GM10248 (cell line): ENCODE measurements around the gene SCN8A.

Source experiments
- CTCF ChIA-PET: fragments of 300-600 bp; sonication (Branson Sonifier 250); formaldehyde crosslinking; extraction: SDS; loops from one replicate; lab custom pipeline; 2021; ENCODE audit warnings: antibody characterized with exemption; lab: Yijun Ruan, JAX
- POLR2A ChIA-PET: fragments of 350-650 bp; sonication (Branson Sonifier 250); formaldehyde crosslinking; extraction: SDS; loops from one replicate; lab custom pipeline; 2020; ENCODE audit warnings: antibody characterized with exemption; lab: Yijun Ruan, JAX
- DNase-seq: peaks from one replicate; pipeline ENCODE4 v3.0.0; 2012; ENCODE audit errors: extremely low spot score
- TF ChIP-seq, protein P1 (sequence below): IDR thresholded peaks from 2 replicates; pipeline ENCODE4 v1.5.1; 2012; ENCODE audit warnings: mild to moderate bottlenecking, low read depth; ENCODE audit errors: extremely low read depth, missing control alignments, control extremely low read depth

SCN8A gene

GRCh38 chr12:51851413-51852124, 260.5 kb downstream of the SCN8A start:
- no peak for DNase-seq
- CTCF ChIA-PET: interaction anchor here (1.0 kb wide), 1 partner anchor 24 kb away, joined by 3 read pairs; no protein-coding TSS in a partner anchor
- POLR2A ChIA-PET: no interaction called here
- TF ChIP-seq, protein P1, sequence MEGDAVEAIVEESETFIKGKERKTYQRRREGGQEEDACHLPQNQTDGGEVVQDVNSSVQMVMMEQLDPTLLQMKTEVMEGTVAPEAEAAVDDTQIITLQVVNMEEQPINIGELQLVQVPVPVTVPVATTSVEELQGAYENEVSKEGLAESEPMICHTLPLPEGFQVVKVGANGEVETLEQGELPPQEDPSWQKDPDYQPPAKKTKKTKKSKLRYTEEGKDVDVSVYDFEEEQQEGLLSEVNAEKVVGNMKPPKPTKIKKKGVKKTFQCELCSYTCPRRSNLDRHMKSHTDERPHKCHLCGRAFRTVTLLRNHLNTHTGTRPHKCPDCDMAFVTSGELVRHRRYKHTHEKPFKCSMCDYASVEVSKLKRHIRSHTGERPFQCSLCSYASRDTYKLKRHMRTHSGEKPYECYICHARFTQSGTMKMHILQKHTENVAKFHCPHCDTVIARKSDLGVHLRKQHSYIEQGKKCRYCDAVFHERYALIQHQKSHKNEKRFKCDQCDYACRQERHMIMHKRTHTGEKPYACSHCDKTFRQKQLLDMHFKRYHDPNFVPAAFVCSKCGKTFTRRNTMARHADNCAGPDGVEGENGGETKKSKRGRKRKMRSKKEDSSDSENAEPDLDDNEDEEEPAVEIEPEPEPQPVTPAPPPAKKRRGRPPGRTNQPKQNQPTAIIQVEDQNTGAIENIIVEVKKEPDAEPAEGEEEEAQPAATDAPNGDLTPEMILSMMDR: no peak

GRCh38 chr12:51852404-51853137, 261.5 kb downstream of the SCN8A start:
- DNase-seq: no peak
- ChIA-PET POLR2A (no interaction called here), CTCF (interaction anchor here (1.0 kb wide), 1 partner anchor 23 kb away, joined by 3 read pairs; no protein-coding TSS in a partner anchor)
- TF ChIP-seq, protein P1: no peak

- POLR2A ChIA-PET: no interaction called here
- TF ChIP-seq, protein P1: no peak
- no peak for DNase-seq
- CTCF ChIA-PET: interaction anchor here (1.2 kb wide), 1 partner anchor 54 kb away, joined by 3 read pairs; no protein-coding TSS in a partner anchor
Measured at GRCh38 chr12:51855586-51856428, 264.8 kb downstream of the SCN8A start.

DNA sequence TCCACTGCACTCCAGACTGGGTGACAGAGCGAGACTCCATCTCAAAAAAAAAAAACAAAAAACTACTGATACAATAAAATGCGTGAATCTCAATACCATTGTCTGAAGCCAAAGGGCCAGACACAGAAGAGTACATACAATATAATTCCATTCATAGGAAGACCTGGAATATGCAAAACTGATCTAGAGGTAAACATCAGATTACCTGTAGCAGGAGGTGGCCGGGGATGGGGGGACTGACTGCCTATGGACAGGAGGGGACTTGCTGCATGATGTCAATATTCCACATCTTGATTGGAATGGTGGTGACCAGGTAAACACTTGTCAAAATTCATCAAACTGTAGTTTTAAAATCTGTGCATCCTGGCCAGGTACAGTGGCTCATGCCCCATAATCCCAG, 270.0 kb downstream of the SCN8A start:
- DNase-seq: no peak
- ChIA-PET CTCF (interaction anchor here (1.3 kb wide), 1 partner anchor 14 kb away, joined by 8 read pairs; no protein-coding TSS in a partner anchor), POLR2A (no interaction called here)
- TF ChIP-seq, protein P1: no peak
